HepG2 (cell line): ENCODE measurements around the gene TFDP1. TPM values are rescaled to one million over a fixed set of nuclear protein-coding genes. Genes with fewer than 3 reads are reported as not detected.

Experiments
- ATAC-seq: fragments of 200-7000 bp; cut with Tn5 transposase; 3 replicates; pipeline ENCODE4 v1.9.1; 2020; ENCODE audit warnings: mild to moderate bottlenecking, moderate library complexity
- BruUV-seq: library from RNA; stranded (reverse); fragments of 400-500 nt; replicated peaks from 2 replicates; lab custom pipeline; 2021; lab: Mats Ljungman, UMichigan
- CTCF ChIA-PET: fragments of 300-600 bp; formaldehyde crosslinking; extraction: SDS; loops from one replicate; lab custom pipeline; 2021; ENCODE audit warnings: low total read pairs, inconsistent platforms, low intra/inter-chr PET ratio; lab: Yijun Ruan, JAX
- POLR2A ChIA-PET: fragments of 350-600 bp; sonication (Branson Sonifier 250); formaldehyde crosslinking; loops from one replicate; lab custom pipeline; 2020; ENCODE audit warnings: antibody characterized with exemption, inconsistent platforms; lab: Yijun Ruan, JAX
- DNase-seq: peaks from one replicate; pipeline ENCODE4 v3.0.0-alpha.2; 2015; ENCODE audit warnings: low spot score
- FAIRE-seq: peaks from 3 replicates; lab custom pipeline; 2011; peaks lifted over from hg19 to GRCh38; lab: Jason Lieb, UNC
- H2AFZ ChIP-seq: one replicate; pipeline ENCODE4 v1.6.1; 2011; ENCODE audit warnings: low read length, inconsistent platforms
- H3K27ac ChIP-seq: fragments of 300-600 bp; 3 replicates; pipeline ENCODE4 v1.8.0; 2011; ENCODE audit warnings: mixed run types, mild to moderate bottlenecking, mixed read lengths, low read length, inconsistent platforms; ENCODE audit not compliant: insufficient read depth; ENCODE audit errors: extremely low read length
- H3K27me3 ChIP-seq, 2 experiments: fragments of 200-600 bp in 1 of 2; 2 replicates in 1 of 2; 3 replicates in 1 of 2; pipeline versions ENCODE4 v1.6.0 to v1.8.0; 2011; ENCODE audit warnings: low read length in 2 of 2, mild to moderate bottlenecking in 2 of 2, moderate library complexity in 2 of 2, inconsistent platforms in 1 of 2; ENCODE audit not compliant: insufficient read depth in 2 of 2, control insufficient read depth in 1 of 2
- H3K36me3 ChIP-seq, 2 experiments: fragments of 200-600 bp in 1 of 2; replicated peaks in 1 of 2; 2 replicates in 1 of 2; 3 replicates in 1 of 2; pipeline versions ENCODE4 v1.5.1 to v1.8.0; 2011; ENCODE audit warnings: low read length in 2 of 2, inconsistent platforms in 1 of 2; ENCODE audit not compliant: insufficient read depth in 2 of 2, control insufficient read depth in 1 of 2
- H3K4me1 ChIP-seq: 2 replicates; pipeline ENCODE4 v1.5.1; 2012; ENCODE audit warnings: low read length, inconsistent platforms; ENCODE audit not compliant: insufficient read depth
- H3K4me2 ChIP-seq: 2 replicates; pipeline ENCODE4 v1.6.0; 2011; ENCODE audit warnings: low read depth, low read length, inconsistent platforms
- H3K4me3 ChIP-seq, 3 experiments: fragments of 200-600 bp in 1 of 3; sonication (generic), shearing (Covaris generic) in 1 of 3; replicated peaks in 1 of 3; 2 replicates each; pipeline ENCODE4 v1.5.1; 2011 to 2016; ENCODE audit warnings: low read length in 3 of 3, inconsistent platforms in 2 of 3, low read depth in 2 of 3, mild to moderate bottlenecking in 2 of 3, control low read depth in 1 of 3, mixed read lengths in 1 of 3; ENCODE audit not compliant: insufficient read depth in 1 of 3
- H3K79me2 ChIP-seq: one replicate; pipeline ENCODE4 v1.6.1; 2011; ENCODE audit warnings: low read length, inconsistent platforms; ENCODE audit not compliant: insufficient read depth
- H3K9ac ChIP-seq: 2 replicates; pipeline ENCODE4 v1.6.0; 2011; ENCODE audit warnings: mild to moderate bottlenecking, low read depth, low read length, inconsistent platforms; ENCODE audit not compliant: insufficient read depth
- H3K9me3 ChIP-seq: 2 replicates; pipeline ENCODE4 v1.5.1; 2012; ENCODE audit warnings: mild to moderate bottlenecking, low read length
- H4K20me1 ChIP-seq: 2 replicates; pipeline ENCODE4 v1.6.0; 2011; ENCODE audit warnings: inconsistent platforms, mild to moderate bottlenecking, low read length, moderate library complexity; ENCODE audit not compliant: insufficient read depth
- ADNP ChIP-seq: sonication (generic); formaldehyde crosslinking; IDR thresholded peaks from 2 replicates; pipeline ENCODE4 v1.4.0; 2020; ENCODE audit warnings: missing genetic modification reagents
- GABPB1 ChIP-seq: IDR thresholded peaks from 2 replicates; pipeline ENCODE4 v1.6.1; 2016; ENCODE audit warnings: mild to moderate bottlenecking, missing genetic modification reagents, moderate library complexity, missing compliant biosample characterization
- HCFC1 ChIP-seq: fragments of 150-350 bp; IDR thresholded peaks from 2 replicates; pipeline ENCODE4 v1.6.1; 2014; ENCODE audit warnings: low read depth, low read length
- HMGXB3 ChIP-seq: sonication (generic); formaldehyde crosslinking; IDR thresholded peaks from 2 replicates; pipeline ENCODE4 v1.4.0; 2020; ENCODE audit warnings: missing genetic modification reagents, borderline replicate concordance
- SALL2 ChIP-seq: sonication (generic); formaldehyde crosslinking; IDR thresholded peaks from 2 replicates; pipeline ENCODE4 v1.8.1; 2023; ENCODE audit warnings: mild to moderate bottlenecking, missing genetic modification reagents, inconsistent platforms
- SAP130 ChIP-seq: IDR thresholded peaks from 2 replicates; pipeline ENCODE4 v1.6.1; 2016; ENCODE audit warnings: low read depth
- SOX6 ChIP-seq, 2 experiments: fragments of 450-650 bp in 1 of 2; sonication (generic) in 1 of 2; formaldehyde crosslinking in 1 of 2; IDR thresholded peaks; 2 replicates each; pipeline versions ENCODE4 v1.4.0 to v1.6.1; 2017 to 2020; ENCODE audit warnings: antibody characterized with exemption in 1 of 2, mild to moderate bottlenecking in 1 of 2, missing genetic modification reagents in 1 of 2
- SRF ChIP-seq: IDR thresholded peaks from 2 replicates; pipeline ENCODE4 v1.6.1; 2011; ENCODE audit warnings: mild to moderate bottlenecking, low read depth, low read length, moderate library complexity
- TP53 ChIP-seq: sonication (generic); formaldehyde crosslinking; conservative IDR thresholded peaks from 2 replicates; pipeline ENCODE4 v1.4.0; 2020; ENCODE audit warnings: missing genetic modification reagents
- ZBTB44 ChIP-seq: sonication (generic); formaldehyde crosslinking; IDR thresholded peaks from 2 replicates; pipeline ENCODE4 v1.4.0; 2020; ENCODE audit warnings: missing genetic modification reagents
- ZFP91 ChIP-seq: sonication (generic); formaldehyde crosslinking; IDR thresholded peaks from 2 replicates; pipeline ENCODE4 v1.9.0; 2022; ENCODE audit warnings: missing genetic modification reagents, mild to moderate bottlenecking, borderline replicate concordance
- ZNF33B ChIP-seq: sonication (generic); formaldehyde crosslinking; IDR thresholded peaks from 2 replicates; pipeline ENCODE4 v1.5.1; 2020; ENCODE audit warnings: mild to moderate bottlenecking, missing genetic modification reagents
- ZNF34 ChIP-seq: sonication (generic); formaldehyde crosslinking; IDR thresholded peaks from 2 replicates; pipeline ENCODE4 v1.4.0; 2020; ENCODE audit warnings: mild to moderate bottlenecking, missing genetic modification reagents, borderline replicate concordance
- ZNF558 ChIP-seq: sonication (generic); formaldehyde crosslinking; IDR thresholded peaks from 2 replicates; pipeline ENCODE4 v1.9.0; 2022; ENCODE audit warnings: mild to moderate bottlenecking, missing genetic modification reagents, borderline replicate concordance
- ZNF790 ChIP-seq: sonication (generic); formaldehyde crosslinking; IDR thresholded peaks from 2 replicates; pipeline ENCODE4 v1.8.0; 2022; ENCODE audit warnings: missing genetic modification reagents, mild to moderate bottlenecking, borderline replicate concordance
- WGBS: methylation state at CpG from one replicate; pipeline ENCODE4 v1.1.6; 2017; ENCODE audit warnings: low lambda C conversion rate; 5-methylcytosine and 5-hydroxymethylcytosine counted together
- in situ Hi-C: cut with HindIII; loops from 2 replicates; pipeline ENCODE4 v1.10.0; 2017; ENCODE audit warnings: low pct_unique_long_range_greater_than_20kb; ENCODE audit not compliant: extremely low pct_ligation_motif_present
- intact Hi-C: fragments of 100-400 bp; cut with micrococcal nuclease; formaldehyde crosslinking; loops from one replicate; pipeline ENCODE4 v1.10.0; 2022; ENCODE audit not compliant: unreplicated experiment
- polyA plus RNA-seq, 8 experiments: library from polyadenylated mRNA; depleted of rRNA in 3 of 8; stranded (reverse) in 7 of 8; unstranded in 1 of 8; fragments of >200 nt; fragmentation: Illumina TruSeq in 4 of 8; extraction: Trizol in 4 of 8; gene quantifications; 2 replicates each; pipeline versions ENCODE4 v1.2.1 to v1.2.3, GENCODE V29; 2011 to 2016; ENCODE audit warnings: low read depth in 4 of 8, missing spikeins in 1 of 8, mixed read lengths in 1 of 8; ENCODE audit not compliant: insufficient read depth in 1 of 8
- total RNA-seq, 5 experiments: library from RNA; depleted of rRNA; stranded (reverse); fragments of >200 nt; fragmentation: Illumina TruSeq; extraction: Trizol; gene quantifications; 2 replicates each; pipeline ENCODE4 v1.2.3, GENCODE V29; 2016; ENCODE audit warnings: low read depth in 1 of 5

TFDP1 gene
- total and polyA plus RNA-seq, 2 of the 13 experiments (the other 11 are each of a cell fraction or from before 2014, with no cell fraction given): 38.0 to 84.2 TPM

- Histone ChIP-seq H3K4me1 (peaks cover 40% of the 10 kb centered on the region), H3K27me3 (no peaks in the 10 kb centered on the region), H3K27ac (peak overlapping the region; percentile 70), H3K4me2 (peak overlapping the region; percentile 74), H2AFZ (no peak overlapping the region), H3K36me3 (no peaks in the 10 kb centered on the region), H3K79me2 (peaks cover 26% of the 10 kb centered on the region), H3K9ac (peak overlapping the region; percentile 56; the same call in 1 of the 2 replicates), H3K9me3 (no peaks in the 10 kb centered on the region), H3K4me3 (peak overlapping the region; percentile 35 to 62 (median 42); a peak in 5 of 6 replicates), H4K20me1 (no peaks in the 10 kb centered on the region)
- DNase-seq (peak; percentile 38), ATAC-seq (peak; percentile 70), FAIRE-seq (peak; percentile 68)
- 27% methylated on average over 23 of the region's 38 CpGs for WGBS
- intact Hi-C loops (no loop called here), in situ Hi-C loops (no loop called here)
- ChIA-PET CTCF (no interaction called here), POLR2A (no interaction called here)
- BruUV-seq: no TSS peak
- TF ChIP-seq ZNF790 (CRISPR knock-in tag): no peak
- TF ChIP-seq ZNF558 (CRISPR knock-in tag): no peak
- no peak for TF ChIP-seq TP53
- TF ChIP-seq ZFP91: peak; percentile 66; the same call in 1 of the 2 replicates
- no peak for TF ChIP-seq ADNP (CRISPR knock-in tag)
- peak; percentile 38; the same call in 1 of the 2 replicates for TF ChIP-seq GABPB1 (CRISPR knock-in tag)
- no peak for TF ChIP-seq SOX6 (IDR thresholded peaks at IDR 0.05)
- TF ChIP-seq SOX6 (CRISPR knock-in tag; IDR thresholded peaks at IDR 0.05): no peak
- TF ChIP-seq ZNF34 (CRISPR knock-in tag): no peak
- no peak for TF ChIP-seq HCFC1
- no peak for TF ChIP-seq SAP130 (CRISPR knock-in tag)
- no peak for TF ChIP-seq SRF
- TF ChIP-seq ZBTB44 (CRISPR knock-in tag): no peak
- no peak for TF ChIP-seq SALL2 (CRISPR knock-in tag)
- TF ChIP-seq HMGXB3 (CRISPR knock-in tag): no peak
- TF ChIP-seq ZNF33B: no peak
Measured at GRCh38 chr13:113582841-113583631, 1.5 kb upstream of the TFDP1 start.
